ENCODE results near the gene USP48. TPM values are rescaled to one million over a fixed set of nuclear protein-coding genes. Genes with fewer than 3 reads are reported as not detected.
A peak's percentile ranks its signal among the peaks of the same experiment; 100 is the strongest.

The USP48 gene
- total and polyA plus RNA-seq, 2 of the 13 experiments (the other 11 are each of a cell fraction or from before 2014, with no cell fraction given), result 30.4 to 30.7 TPM

DNA sequence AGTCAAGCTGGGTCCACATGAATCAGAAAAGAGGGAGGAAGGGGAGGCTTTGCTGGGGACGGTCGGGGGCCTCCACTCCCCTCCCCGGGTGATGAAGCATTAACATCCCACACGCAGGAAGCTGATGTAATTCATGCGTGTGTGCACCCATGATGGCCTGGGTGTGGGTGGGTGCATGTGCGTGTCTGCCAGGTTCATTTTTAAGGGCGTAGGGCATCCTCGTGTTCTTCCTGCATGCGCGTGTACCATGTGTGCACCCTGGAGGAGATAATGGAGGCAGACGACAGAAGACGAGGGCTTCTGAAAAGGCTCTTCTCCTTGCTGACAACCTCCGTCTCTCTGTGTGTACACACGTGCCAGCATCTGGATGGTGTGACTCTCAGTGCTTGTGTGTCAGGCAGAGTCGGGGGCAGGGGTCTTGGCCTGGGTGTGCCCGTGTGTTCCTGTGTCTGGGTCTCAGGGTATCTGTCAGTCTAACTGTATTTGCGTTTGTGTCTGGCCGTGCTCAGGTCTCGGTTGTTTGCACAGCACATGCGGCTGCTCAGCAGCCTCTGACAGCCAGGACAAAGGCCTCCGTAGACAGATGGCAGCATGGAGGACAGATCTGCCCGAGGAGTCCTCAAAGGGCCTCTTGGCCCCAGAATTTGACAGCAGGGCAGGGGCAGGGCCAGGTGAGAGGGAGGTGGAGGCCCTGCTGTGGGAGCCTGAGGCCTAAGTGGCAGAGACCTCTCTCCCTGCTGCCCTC, 116.2 kb downstream of the USP48 start (continued):
- TF ChIP-seq, protein P1, sequence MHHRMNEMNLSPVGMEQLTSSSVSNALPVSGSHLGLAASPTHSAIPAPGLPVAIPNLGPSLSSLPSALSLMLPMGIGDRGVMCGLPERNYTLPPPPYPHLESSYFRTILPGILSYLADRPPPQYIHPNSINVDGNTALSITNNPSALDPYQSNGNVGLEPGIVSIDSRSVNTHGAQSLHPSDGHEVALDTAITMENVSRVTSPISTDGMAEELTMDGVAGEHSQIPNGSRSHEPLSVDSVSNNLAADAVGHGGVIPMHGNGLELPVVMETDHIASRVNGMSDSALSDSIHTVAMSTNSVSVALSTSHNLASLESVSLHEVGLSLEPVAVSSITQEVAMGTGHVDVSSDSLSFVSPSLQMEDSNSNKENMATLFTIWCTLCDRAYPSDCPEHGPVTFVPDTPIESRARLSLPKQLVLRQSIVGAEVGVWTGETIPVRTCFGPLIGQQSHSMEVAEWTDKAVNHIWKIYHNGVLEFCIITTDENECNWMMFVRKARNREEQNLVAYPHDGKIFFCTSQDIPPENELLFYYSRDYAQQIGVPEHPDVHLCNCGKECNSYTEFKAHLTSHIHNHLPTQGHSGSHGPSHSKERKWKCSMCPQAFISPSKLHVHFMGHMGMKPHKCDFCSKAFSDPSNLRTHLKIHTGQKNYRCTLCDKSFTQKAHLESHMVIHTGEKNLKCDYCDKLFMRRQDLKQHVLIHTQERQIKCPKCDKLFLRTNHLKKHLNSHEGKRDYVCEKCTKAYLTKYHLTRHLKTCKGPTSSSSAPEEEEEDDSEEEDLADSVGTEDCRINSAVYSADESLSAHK (CRISPR knock-in tag; IDR thresholded peaks at IDR 0.05; ENCODE audit: borderline replicate concordance), result no peak
- TF ChIP-seq, protein P2, sequence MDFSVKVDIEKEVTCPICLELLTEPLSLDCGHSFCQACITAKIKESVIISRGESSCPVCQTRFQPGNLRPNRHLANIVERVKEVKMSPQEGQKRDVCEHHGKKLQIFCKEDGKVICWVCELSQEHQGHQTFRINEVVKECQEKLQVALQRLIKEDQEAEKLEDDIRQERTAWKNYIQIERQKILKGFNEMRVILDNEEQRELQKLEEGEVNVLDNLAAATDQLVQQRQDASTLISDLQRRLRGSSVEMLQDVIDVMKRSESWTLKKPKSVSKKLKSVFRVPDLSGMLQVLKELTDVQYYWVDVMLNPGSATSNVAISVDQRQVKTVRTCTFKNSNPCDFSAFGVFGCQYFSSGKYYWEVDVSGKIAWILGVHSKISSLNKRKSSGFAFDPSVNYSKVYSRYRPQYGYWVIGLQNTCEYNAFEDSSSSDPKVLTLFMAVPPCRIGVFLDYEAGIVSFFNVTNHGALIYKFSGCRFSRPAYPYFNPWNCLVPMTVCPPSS (IDR thresholded peaks at IDR 0.05), result no peak
- TF ChIP-seq ZFAT (CRISPR knock-in tag; conservative IDR thresholded peaks at IDR 0.05) (no peak), CHD2 (IDR thresholded peaks at IDR 0.05; ENCODE audit: low read depth, low read length) (no peak), ZMYM2 (CRISPR knock-in tag; IDR thresholded peaks at IDR 0.05) (no peak), ZMYM3 (CRISPR knock-in tag; IDR thresholded peaks at IDR 0.05) (no peak; the same call in 1 of the 2 replicates), ETV6 (CRISPR knock-in tag; conservative IDR thresholded peaks at IDR 0.05) (no peak), ZNF550 (CRISPR knock-in tag; IDR thresholded peaks at IDR 0.05; ENCODE audit: borderline replicate concordance) (no peak), ZNF143 (CRISPR knock-in tag; IDR thresholded peaks at IDR 0.05) (no peak), ZNF713 (CRISPR knock-in tag; IDR thresholded peaks at IDR 0.05) (no peak), DPF2 (CRISPR knock-in tag; IDR thresholded peaks at IDR 0.05; ENCODE audit: borderline replicate concordance, low read depth) (no peak), SRY (CRISPR knock-in tag; IDR thresholded peaks at IDR 0.05) (no peak), RFXAP (CRISPR knock-in tag; IDR thresholded peaks at IDR 0.05; ENCODE audit: borderline replicate concordance) (no peak), HMG20A (CRISPR knock-in tag; IDR thresholded peaks at IDR 0.05; ENCODE audit: borderline replicate concordance) (no peak), CHD4 (IDR thresholded peaks at IDR 0.05; ENCODE audit: borderline replicate concordance, low read length) (no peak), TBP (CRISPR knock-in tag; IDR thresholded peaks at IDR 0.05) (no peak)
- TF ChIP-seq, protein P3, sequence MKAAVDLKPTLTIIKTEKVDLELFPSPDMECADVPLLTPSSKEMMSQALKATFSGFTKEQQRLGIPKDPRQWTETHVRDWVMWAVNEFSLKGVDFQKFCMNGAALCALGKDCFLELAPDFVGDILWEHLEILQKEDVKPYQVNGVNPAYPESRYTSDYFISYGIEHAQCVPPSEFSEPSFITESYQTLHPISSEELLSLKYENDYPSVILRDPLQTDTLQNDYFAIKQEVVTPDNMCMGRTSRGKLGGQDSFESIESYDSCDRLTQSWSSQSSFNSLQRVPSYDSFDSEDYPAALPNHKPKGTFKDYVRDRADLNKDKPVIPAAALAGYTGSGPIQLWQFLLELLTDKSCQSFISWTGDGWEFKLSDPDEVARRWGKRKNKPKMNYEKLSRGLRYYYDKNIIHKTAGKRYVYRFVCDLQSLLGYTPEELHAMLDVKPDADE (CRISPR knock-in tag; IDR thresholded peaks at IDR 0.05), result no peak
- TF ChIP-seq, protein P4, sequence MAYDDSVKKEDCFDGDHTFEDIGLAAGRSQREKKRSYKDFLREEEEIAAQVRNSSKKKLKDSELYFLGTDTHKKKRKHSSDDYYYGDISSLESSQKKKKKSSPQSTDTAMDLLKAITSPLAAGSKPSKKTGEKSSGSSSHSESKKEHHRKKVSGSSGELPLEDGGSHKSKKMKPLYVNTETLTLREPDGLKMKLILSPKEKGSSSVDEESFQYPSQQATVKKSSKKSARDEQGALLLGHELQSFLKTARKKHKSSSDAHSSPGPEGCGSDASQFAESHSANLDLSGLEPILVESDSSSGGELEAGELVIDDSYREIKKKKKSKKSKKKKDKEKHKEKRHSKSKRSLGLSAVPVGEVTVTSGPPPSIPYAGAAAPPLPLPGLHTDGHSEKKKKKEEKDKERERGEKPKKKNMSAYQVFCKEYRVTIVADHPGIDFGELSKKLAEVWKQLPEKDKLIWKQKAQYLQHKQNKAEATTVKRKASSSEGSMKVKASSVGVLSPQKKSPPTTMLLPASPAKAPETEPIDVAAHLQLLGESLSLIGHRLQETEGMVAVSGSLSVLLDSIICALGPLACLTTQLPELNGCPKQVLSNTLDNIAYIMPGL (CRISPR knock-in tag; IDR thresholded peaks at IDR 0.05; ENCODE audit: borderline replicate concordance in 1 of 2, low read depth in 1 of 2), result no peak
- TF ChIP-seq, protein P5, sequence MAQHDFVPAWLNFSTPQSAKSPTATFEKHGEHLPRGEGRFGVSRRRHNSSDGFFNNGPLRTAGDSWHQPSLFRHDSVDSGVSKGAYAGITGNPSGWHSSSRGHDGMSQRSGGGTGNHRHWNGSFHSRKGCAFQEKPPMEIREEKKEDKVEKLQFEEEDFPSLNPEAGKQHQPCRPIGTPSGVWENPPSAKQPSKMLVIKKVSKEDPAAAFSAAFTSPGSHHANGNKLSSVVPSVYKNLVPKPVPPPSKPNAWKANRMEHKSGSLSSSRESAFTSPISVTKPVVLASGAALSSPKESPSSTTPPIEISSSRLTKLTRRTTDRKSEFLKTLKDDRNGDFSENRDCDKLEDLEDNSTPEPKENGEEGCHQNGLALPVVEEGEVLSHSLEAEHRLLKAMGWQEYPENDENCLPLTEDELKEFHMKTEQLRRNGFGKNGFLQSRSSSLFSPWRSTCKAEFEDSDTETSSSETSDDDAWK (CRISPR knock-in tag; IDR thresholded peaks at IDR 0.05), result no peak
- TF ChIP-seq, protein P6, sequence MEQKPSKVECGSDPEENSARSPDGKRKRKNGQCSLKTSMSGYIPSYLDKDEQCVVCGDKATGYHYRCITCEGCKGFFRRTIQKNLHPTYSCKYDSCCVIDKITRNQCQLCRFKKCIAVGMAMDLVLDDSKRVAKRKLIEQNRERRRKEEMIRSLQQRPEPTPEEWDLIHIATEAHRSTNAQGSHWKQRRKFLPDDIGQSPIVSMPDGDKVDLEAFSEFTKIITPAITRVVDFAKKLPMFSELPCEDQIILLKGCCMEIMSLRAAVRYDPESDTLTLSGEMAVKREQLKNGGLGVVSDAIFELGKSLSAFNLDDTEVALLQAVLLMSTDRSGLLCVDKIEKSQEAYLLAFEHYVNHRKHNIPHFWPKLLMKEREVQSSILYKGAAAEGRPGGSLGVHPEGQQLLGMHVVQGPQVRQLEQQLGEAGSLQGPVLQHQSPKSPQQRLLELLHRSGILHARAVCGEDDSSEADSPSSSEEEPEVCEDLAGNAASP (CRISPR knock-in tag; IDR thresholded peaks at IDR 0.05; ENCODE audit: borderline replicate concordance), result peak; percentile 64; the same call in 1 of the 2 replicates
